SJSA1 (cell line): ENCODE measurements around the gene VIT. TPM values are rescaled to one million over a fixed set of nuclear protein-coding genes. Genes with fewer than 3 reads are reported as not detected.

ENCODE experiments used
- DNase-seq, 2 experiments: peaks; one replicate each; pipeline ENCODE4 v3.0.0-alpha.2; 2015 to 2020; ENCODE audit warnings: low spot score in 2 of 2, low read depth in 1 of 2
- H3K27ac ChIP-seq: fragments of 250-450 bp; sonication (Bioruptor Pico); 2 replicates; pipeline ENCODE4 v1.5.1; 2020; ENCODE audit warnings: mild to moderate bottlenecking, moderate library complexity
- H3K27me3 ChIP-seq: fragments of 250-450 bp; sonication (Bioruptor Pico); replicated peaks from 2 replicates; pipeline ENCODE4 v1.5.1; 2020; ENCODE audit warnings: mild to moderate bottlenecking, moderate library complexity
- H3K36me3 ChIP-seq: fragments of 250-450 bp; sonication (Bioruptor Pico); 2 replicates; pipeline ENCODE4 v1.5.1; 2020; ENCODE audit warnings: mild to moderate bottlenecking
- H3K4me1 ChIP-seq: fragments of 250-450 bp; sonication (Bioruptor Pico); replicated peaks from 2 replicates; pipeline ENCODE4 v1.6.1; 2021; ENCODE audit warnings: mild to moderate bottlenecking
- H3K4me3 ChIP-seq: fragments of 250-450 bp; sonication (Bioruptor Pico); 2 replicates; pipeline ENCODE4 v1.5.1; 2020; ENCODE audit warnings: mild to moderate bottlenecking
- H3K9me3 ChIP-seq: fragments of 250-450 bp; sonication (Bioruptor Pico); replicated peaks from 2 replicates; pipeline ENCODE4 v1.5.1; 2020; ENCODE audit warnings: mild to moderate bottlenecking
- total RNA-seq: library from RNA; depleted of rRNA; stranded (reverse); fragments of >200 nt; shearing (Covaris generic); gene quantifications from 2 replicates; pipeline ENCODE4 v1.2.3, GENCODE V29; 2014

Gene VIT
- total RNA-seq, 1 experiment from 2014 or later: 1.1 TPM

DNA sequence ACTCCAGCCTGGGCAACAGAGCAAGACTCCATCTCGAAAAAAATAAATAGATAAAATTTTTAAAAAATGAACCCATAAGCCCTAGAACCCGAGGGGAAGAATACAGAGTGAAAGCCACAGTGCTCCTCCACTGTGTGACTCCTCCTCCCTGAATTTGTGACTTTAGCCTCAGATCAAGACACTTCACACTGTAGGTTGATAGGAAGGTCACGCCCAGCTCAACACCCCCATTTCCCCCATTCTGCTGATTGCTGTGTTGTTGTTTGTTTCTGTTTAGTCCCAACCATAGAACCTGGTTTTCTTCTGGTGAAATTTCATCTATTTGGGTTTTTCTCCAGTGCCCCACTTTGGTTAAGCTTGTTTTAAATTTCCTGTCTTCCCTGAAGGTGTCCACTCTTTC lies 102.2 kb downstream of the VIT start:
- Histone ChIP-seq H3K27me3 (peaks cover 11% of the 10 kb centered on the region), H3K4me3 (no peak overlapping the region), H3K4me1 (no peaks in the 10 kb centered on the region), H3K9me3 (no peaks in the 10 kb centered on the region), H3K36me3 (no peaks in the 10 kb centered on the region), H3K27ac (no peak overlapping the region)
- no peak for DNase-seq

DNA sequence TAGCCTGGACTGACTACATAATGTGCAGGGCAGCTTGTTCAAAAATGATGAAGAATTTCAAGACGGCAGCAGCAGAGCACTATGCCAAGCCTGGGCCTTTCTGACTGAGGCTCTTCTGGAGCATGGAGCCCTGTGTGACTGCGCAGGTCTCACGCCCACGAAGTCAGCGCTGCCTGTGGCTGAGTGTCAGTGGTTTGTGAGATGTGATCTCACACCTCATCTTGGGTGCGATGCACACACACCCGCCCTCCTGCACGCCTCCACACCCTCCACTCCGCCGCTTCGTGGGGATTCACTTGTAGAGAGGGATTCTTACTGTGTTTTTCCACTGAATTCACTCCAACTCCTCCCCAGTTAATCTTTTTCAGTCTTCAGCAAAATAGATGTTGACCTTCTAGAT lies 103.9 kb downstream of the VIT start:
- H3K27ac ChIP-seq: no peak overlapping the region
- no peak overlapping the region for H3K4me3 ChIP-seq
- no peaks in the 10 kb centered on the region for H3K9me3 ChIP-seq
- DNase-seq: no peak
- no peaks in the 10 kb centered on the region for H3K4me1 ChIP-seq
- H3K27me3 ChIP-seq: peaks cover 2% of the 10 kb centered on the region; the same call in 1 of the 2 replicates
- H3K36me3 ChIP-seq: no peaks in the 10 kb centered on the region

GRCh38 chr2:36801088-36801487 lies 104.6 kb downstream of the VIT start:
- no peaks in the 10 kb centered on the region for H3K4me1 ChIP-seq
- peaks cover 2% of the 10 kb centered on the region; the same call in 1 of the 2 replicates for H3K27me3 ChIP-seq
- H3K9me3 ChIP-seq: no peaks in the 10 kb centered on the region
- H3K36me3 ChIP-seq: no peaks in the 10 kb centered on the region
- no peak for DNase-seq
- H3K4me3 ChIP-seq: no peak overlapping the region
- no peak overlapping the region for H3K27ac ChIP-seq

DNA sequence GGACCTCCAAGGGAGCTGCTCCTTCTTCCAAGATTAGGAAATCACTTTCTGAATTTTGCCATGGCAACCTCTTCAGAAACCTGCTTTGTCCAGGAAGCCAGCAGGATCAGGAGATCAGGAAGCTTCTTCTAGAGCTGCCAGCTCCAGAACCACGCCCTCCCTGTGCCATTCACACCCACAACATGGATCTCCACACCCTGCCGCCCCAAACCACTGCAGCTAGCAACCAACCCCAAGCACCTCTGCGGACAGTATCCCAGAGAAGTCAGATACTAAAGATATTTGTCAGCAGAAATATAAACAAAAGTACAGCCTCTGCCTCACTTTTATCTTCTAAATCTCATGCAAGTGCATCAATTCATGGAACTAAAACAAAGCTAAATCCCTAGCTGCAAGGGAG lies 106.4 kb downstream of the VIT start:
- no peak overlapping the region for H3K27ac ChIP-seq
- no peaks in the 10 kb centered on the region for H3K9me3 ChIP-seq
- H3K4me3 ChIP-seq: no peak overlapping the region
- no peaks in the 10 kb centered on the region for H3K4me1 ChIP-seq
- DNase-seq: no peak
- H3K27me3 ChIP-seq: no peaks in the 10 kb centered on the region
- H3K36me3 ChIP-seq: no peaks in the 10 kb centered on the region

GRCh38 chr2:36805635-36806224 lies 109.2 kb downstream of the VIT start:
- Histone ChIP-seq H3K9me3 (no peaks in the 10 kb centered on the region), H3K36me3 (no peaks in the 10 kb centered on the region), H3K27ac (no peak overlapping the region), H3K4me3 (no peak overlapping the region), H3K27me3 (no peaks in the 10 kb centered on the region), H3K4me1 (no peaks in the 10 kb centered on the region)
- DNase-seq: no peak

DNA sequence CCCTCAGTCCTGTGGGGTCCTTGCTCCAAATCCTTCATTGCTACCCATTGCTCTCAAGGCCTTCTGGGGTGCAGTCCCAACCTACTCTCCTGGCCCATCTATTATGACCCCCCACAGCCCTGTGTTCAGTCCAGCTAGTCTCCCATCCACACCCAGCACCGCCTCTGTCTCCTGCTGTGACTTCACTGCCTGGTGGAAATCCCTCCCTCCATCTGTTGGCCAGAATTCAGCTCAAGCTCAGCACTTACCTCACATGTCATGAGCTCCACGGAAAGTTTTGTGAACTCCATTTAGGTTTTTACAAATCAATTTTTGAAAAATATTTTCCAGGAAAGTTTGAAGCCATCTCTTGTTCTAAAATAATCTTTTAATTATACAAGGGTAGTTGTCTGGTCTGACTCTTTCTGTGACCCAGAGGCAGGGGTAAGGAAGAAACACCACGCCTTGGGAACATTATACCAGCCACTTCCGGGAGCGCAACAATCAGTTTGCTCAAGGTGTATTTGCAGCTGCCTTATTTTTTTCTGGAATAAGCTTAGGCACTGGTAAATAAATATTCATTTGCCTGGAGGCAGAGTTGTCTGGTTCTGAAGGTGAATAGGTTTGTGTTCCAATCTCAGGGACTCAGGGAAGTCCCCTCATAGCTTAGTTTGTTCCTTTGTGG lies 110.8 kb downstream of the VIT start:
- H3K27me3 ChIP-seq: no peaks in the 10 kb centered on the region
- H3K9me3 ChIP-seq: no peaks in the 10 kb centered on the region
- no peaks in the 10 kb centered on the region for H3K4me1 ChIP-seq
- no peak for DNase-seq
- H3K4me3 ChIP-seq: no peak overlapping the region
- H3K36me3 ChIP-seq: no peaks in the 10 kb centered on the region
- H3K27ac ChIP-seq: no peak overlapping the region

- H3K36me3 ChIP-seq: no peaks in the 10 kb centered on the region
- H3K27me3 ChIP-seq: no peaks in the 10 kb centered on the region
- no peak for DNase-seq
Observed at GRCh38 chr2:36808386-36809068, 112.0 kb downstream of the VIT start.

GRCh38 chr2:36809069-36809445 lies 112.5 kb downstream of the VIT start:
- Histone ChIP-seq H3K4me1 (no peaks in the 10 kb centered on the region), H3K36me3 (no peaks in the 10 kb centered on the region), H3K9me3 (no peaks in the 10 kb centered on the region), H3K27ac (no peak overlapping the region), H3K4me3 (no peak overlapping the region), H3K27me3 (no peaks in the 10 kb centered on the region)
- no peak for DNase-seq

More at GRCh38 chr2:36808386-36809068, 112.0 kb downstream of the VIT start:
- H3K4me3 ChIP-seq: no peak overlapping the region
- H3K27ac ChIP-seq: no peak overlapping the region
- H3K4me1 ChIP-seq: no peaks in the 10 kb centered on the region
- no peaks in the 10 kb centered on the region for H3K9me3 ChIP-seq

DNA sequence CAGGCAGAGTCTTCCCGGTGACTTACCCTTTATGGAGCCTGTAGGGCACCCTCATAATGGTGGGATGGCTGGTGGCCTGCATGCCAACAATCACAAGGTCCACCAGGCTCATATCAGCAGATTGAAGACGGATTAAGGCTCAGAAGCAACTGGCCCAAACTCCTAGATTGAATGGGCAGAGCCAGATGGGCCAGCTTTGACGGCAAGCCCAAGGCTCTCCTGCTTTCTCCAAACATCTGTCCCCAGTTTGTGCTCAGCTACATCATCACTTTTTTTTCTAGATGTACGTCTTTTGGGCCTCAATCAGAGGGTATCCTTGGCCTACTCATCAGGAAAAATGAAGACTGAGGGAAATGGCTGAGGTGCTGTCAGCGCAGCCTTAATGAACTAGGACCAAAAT lies 114.6 kb downstream of the VIT start:
- no peak for DNase-seq
- no peaks in the 10 kb centered on the region for H3K4me1 ChIP-seq
- H3K36me3 ChIP-seq: no peaks in the 10 kb centered on the region
- no peaks in the 10 kb centered on the region for H3K9me3 ChIP-seq
- no peak overlapping the region for H3K4me3 ChIP-seq
- no peak overlapping the region for H3K27ac ChIP-seq
- H3K27me3 ChIP-seq: no peaks in the 10 kb centered on the region

- Histone ChIP-seq H3K4me1 (no peaks in the 10 kb centered on the region), H3K27me3 (no peaks in the 10 kb centered on the region), H3K4me3 (no peak overlapping the region), H3K36me3 (no peaks in the 10 kb centered on the region), H3K9me3 (no peaks in the 10 kb centered on the region), H3K27ac (no peak overlapping the region)
- peak in 1 of 2 experiments; percentile 35 for DNase-seq
Observed at GRCh38 chr2:36812196-36812595, 115.7 kb downstream of the VIT start.

DNA sequence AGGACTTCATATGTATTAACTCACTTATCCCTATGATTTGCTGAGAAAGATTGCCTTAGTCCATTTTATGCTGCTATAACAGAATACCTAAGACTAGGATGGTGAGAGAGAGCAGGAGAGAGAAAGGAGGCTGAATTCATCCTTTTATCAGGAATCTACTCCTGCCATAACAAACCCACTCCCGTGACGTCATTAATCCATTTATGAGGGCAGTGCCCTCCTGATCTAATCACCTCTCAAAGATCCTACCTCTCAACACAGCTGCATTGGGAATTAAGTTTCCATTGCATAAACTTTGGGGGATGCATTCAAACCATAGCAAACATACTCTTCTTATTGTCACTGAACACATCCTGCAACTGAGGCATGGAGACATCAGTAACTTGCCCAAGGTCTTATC lies 122.0 kb downstream of the VIT start:
- no peak for DNase-seq
- no peaks in the 10 kb centered on the region for H3K9me3 ChIP-seq
- no peak overlapping the region for H3K4me3 ChIP-seq
- H3K4me1 ChIP-seq: no peaks in the 10 kb centered on the region
- no peak overlapping the region for H3K27ac ChIP-seq
- no peaks in the 10 kb centered on the region for H3K36me3 ChIP-seq
- no peaks in the 10 kb centered on the region for H3K27me3 ChIP-seq

- no peak for DNase-seq
- Histone ChIP-seq H3K4me1 (no peaks in the 10 kb centered on the region), H3K9me3 (no peaks in the 10 kb centered on the region), H3K27ac (no peak overlapping the region), H3K36me3 (no peaks in the 10 kb centered on the region), H3K4me3 (no peak overlapping the region), H3K27me3 (no peaks in the 10 kb centered on the region)
Observed at GRCh38 chr2:36819095-36819711, 122.7 kb downstream of the VIT start.

DNA sequence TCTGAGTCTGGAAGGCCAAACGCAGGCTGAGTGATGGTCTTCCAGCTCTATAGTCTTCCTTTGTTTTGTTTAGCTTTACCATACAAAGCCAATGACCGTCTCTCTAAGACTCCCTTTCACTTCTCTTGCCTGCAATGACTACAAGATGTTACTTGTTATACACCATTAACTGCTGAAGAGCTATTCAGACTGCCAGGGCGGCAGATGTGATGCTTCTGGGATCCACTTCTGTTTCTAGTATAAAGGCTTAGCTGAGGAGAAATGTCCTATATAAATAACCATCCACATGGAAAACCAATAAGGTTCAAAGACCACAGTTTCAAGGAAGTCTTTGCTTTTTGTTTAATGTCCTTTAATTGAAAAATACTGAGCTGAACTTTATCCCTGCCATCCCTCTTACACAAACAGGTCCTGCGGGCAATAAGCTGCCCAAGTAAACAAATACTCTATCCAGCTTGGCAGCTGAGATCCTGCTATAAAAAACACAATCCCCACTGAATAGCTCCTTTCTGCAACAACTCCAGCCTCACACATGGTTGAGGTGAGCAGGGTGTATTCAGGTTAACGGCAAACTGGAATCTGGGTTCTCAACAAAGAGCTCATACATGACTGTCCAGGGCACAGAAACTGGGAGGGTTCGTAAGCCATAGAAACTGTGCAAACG lies 124.6 kb downstream of the VIT start:
- Histone ChIP-seq H3K36me3 (no peaks in the 10 kb centered on the region), H3K9me3 (no peaks in the 10 kb centered on the region), H3K4me3 (no peak overlapping the region), H3K27ac (no peak overlapping the region), H3K27me3 (no peaks in the 10 kb centered on the region), H3K4me1 (no peaks in the 10 kb centered on the region)
- no peak for DNase-seq

DNA sequence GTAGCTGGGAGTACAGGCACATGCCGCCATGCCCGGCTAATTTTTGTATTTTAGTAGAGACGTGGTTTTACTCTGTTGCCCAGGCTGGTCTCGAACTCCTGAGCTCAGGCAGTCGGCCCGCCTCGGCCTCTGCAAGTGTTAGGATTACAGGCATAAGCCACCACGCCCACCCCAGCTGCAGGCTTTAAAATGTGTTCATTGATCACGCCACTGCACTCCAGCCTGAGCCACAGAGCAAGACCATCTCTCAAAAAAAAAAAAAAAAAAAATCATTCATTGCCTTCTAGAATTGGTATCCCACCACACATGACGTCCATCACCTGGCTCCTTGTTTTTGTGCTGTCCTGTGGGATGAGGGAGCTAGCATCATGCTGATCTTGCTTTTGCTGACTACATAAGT lies 127.4 kb downstream of the VIT start:
- no peaks in the 10 kb centered on the region for H3K9me3 ChIP-seq
- H3K4me3 ChIP-seq: no peak overlapping the region

More for the DNA sequence above, 127.4 kb downstream of the VIT start:
- Histone ChIP-seq H3K27ac (no peak overlapping the region), H3K27me3 (no peaks in the 10 kb centered on the region), H3K4me1 (no peaks in the 10 kb centered on the region), H3K36me3 (no peaks in the 10 kb centered on the region)
- DNase-seq: no peak
